Heart right ventricle (tissue), 16 donors: ENCODE data around the gene FAM83F. TPM values are rescaled to one million over a fixed set of nuclear protein-coding genes. Genes with fewer than 3 reads are reported as not detected.

Source experiments
- ATAC-seq, 8 donors: fragments of 200-7000 bp; cut with Tn5 transposase; one replicate each; pipeline ENCODE4 v1.9.1; 2020; ENCODE audit warnings: mild to moderate bottlenecking in 8 of 8, moderate library complexity in 8 of 8, moderate number of reproducible peaks in 1 of 8
- DNase-seq, 2 donors: peaks; one replicate each; pipeline ENCODE4 v3.0.0-alpha.2; 2020
- H3K27ac ChIP-seq, 10 donors: fragments of 200-600 bp; sonication (generic) in 2 of 10; one replicate each; pipeline versions ENCODE4 v1.5.0 to v1.8.0; 2020 to 2022; ENCODE audit warnings: mild to moderate bottlenecking in 3 of 10
- H3K27me3 ChIP-seq, 7 donors: fragments of 200-600 bp; one replicate each; pipeline ENCODE4 v1.8.0; 2021 to 2022; ENCODE audit warnings: mild to moderate bottlenecking in 2 of 7
- H3K36me3 ChIP-seq, 9 donors: fragments of 200-600 bp; sonication (generic) in 1 of 9; one replicate each; pipeline versions ENCODE4 v1.5.0 to v1.8.0; 2020 to 2022; ENCODE audit warnings: mild to moderate bottlenecking in 2 of 9
- H3K4me1 ChIP-seq, 9 donors: fragments of 200-600 bp; sonication (generic) in 1 of 9; one replicate each; pipeline versions ENCODE4 v1.5.0 to v1.8.0; 2020 to 2022; ENCODE audit warnings: mild to moderate bottlenecking in 4 of 9
- H3K4me3 ChIP-seq, 10 donors: fragments of 200-600 bp; sonication (generic) in 2 of 10; one replicate each; pipeline versions ENCODE4 v1.5.0 to v1.8.0; 2020 to 2022; ENCODE audit warnings: mild to moderate bottlenecking in 7 of 10, moderate library complexity in 2 of 10
- H3K9me3 ChIP-seq, 11 donors: fragments of 200-600 bp in 10 of 11; sonication (generic) in 2 of 11; one replicate each; pipeline versions ENCODE4 v1.5.0 to v1.8.0; 2013 to 2022; ENCODE audit warnings: mild to moderate bottlenecking in 2 of 11, control low read depth in 1 of 11, moderate library complexity in 1 of 11
- WGBS, 2 donors: extraction: QIAGEN DNeasy Blood & Tissue Kit; methylation state at CpG; one replicate each; pipeline ENCODE4 v1.1.7; 2013; ENCODE audit warnings: inconsistent platforms in 1 of 2; 5-methylcytosine and 5-hydroxymethylcytosine counted together
- intact Hi-C, 10 donors: fragments of 100-400 bp; cut with DNase I; formaldehyde crosslinking; loops; one replicate each; pipeline versions ENCODE4 v1.11.1 to v1.14.2; 2022
- long read RNA-seq, 3 donors: library from polyadenylated mRNA; unstranded; transcript quantifications; one replicate each; pipeline ENCODE4 v2.0.0, GENCODE V29; 2020 to 2021
- polyA plus RNA-seq, 2 donors: library from polyadenylated mRNA; stranded (reverse); fragments of 200-250 nt; gene quantifications; one replicate each; pipeline ENCODE4 v1.2.3, GENCODE V29; 2013
- total RNA-seq, 10 donors: library from RNA; stranded (reverse); fragmentation: NEBNext Ultra II Directional in 3 of 10; extraction: Animal tissue kit (Norgen Biotek cat#: 25700) in 3 of 10; gene quantifications; one replicate each; pipeline versions ENCODE4 v1.2.1 to v1.2.4, GENCODE V29; 2021 to 2023
- TF ChIP-seq, protein P1 (sequence below), 9 donors: fragments of 200-600 bp; sonication (generic) in 2 of 9; IDR thresholded peaks; one replicate each; pipeline versions ENCODE4 v1.5.0 to v1.8.0; 2021 to 2022; ENCODE audit warnings: antibody characterized with exemption in 9 of 9, mild to moderate bottlenecking in 5 of 9, moderate library complexity in 1 of 9
- donor health status: Arrhythmogenic right ventricular cardiomyopathy.
- donor health status: ischemic (EF 13 %, LVEDD 7.1; RV severe dilation, severe dysfunction).
- donor health status: healthy with polysubstance abuse.
- donor health status: DM: no; HTN: yes; CAD: no.
- donor health status: DM: no; HTN: no; CAD: no.
- donor health status: ischemic (EF 25% LVEDD 6.9; RV normal size, moderate dysfunction).
- donor health status: ischemic (EF 25% LVEDD 5.7; RV mildly dilated, moderate dysfunction).
- donor health status: healthy.
- donor health status: DM: yes; HTN: yes; CAD: no.
- donor health status: Ischemic cardiomyopathy.
- donor health status: ischemic (EF 35%, LVEDD 5.7; RV mildly dilated, moderate dysfunction).
- donor health status: nonischemic (EF 11% LVEDD 7.7; RV severe dilation, severe dysfunction).
- donor health status: DM: yes; HTN: yes; CAD: no.
- donor health status: PGD.
- donor health status: ischemic (EF 29% LVEDD 5.4; RV normal size, mild dysfunction).
- donor health status: nonischemic (EF 23%, LVEDD 6.1; RV moderate dilation, normal function).

Gene FAM83F
- total RNA-seq (1 to 10 TPM; 1.3 to 9.7 (median 3.1) TPM), polyA plus RNA-seq (1 to 10 TPM; 1.1 to 1.2 TPM)
- long read RNA-seq, donor 1, full-length matches to known transcripts, result 22 of 30 reads
- long read RNA-seq, donor 1, partial matches to known transcripts, result 0 of 30 reads
- long read RNA-seq, donor 1, other reads (novel, unspliced or antisense), result 8 of 30 reads
- long read RNA-seq, donor 2, full-length matches to known transcripts, result 11 of 14 reads
- long read RNA-seq, donor 2, partial matches to known transcripts, result 0 of 14 reads
- long read RNA-seq, donor 2, other reads (novel, unspliced or antisense), result 3 of 14 reads
- long read RNA-seq, donor 3, full-length matches to known transcripts, result 1 of 9 reads
- long read RNA-seq, donor 3, partial matches to known transcripts, result 0 of 9 reads
- long read RNA-seq, donor 3, other reads (novel, unspliced or antisense), result 8 of 9 reads

GRCh38 chr22:39994566-39995392 is at the start of gene FAM83F:
Gene FAM83F (plus strand): TSS chr22:39994954. CDS start chr22:39995043, 89 bp downstream.
- DNase-seq (peak in 1 of 2 donors; percentile 25), ATAC-seq (peak in 3 of 8 donors; percentile 21 to 50 (median 30))
- TF ChIP-seq, protein P1, sequence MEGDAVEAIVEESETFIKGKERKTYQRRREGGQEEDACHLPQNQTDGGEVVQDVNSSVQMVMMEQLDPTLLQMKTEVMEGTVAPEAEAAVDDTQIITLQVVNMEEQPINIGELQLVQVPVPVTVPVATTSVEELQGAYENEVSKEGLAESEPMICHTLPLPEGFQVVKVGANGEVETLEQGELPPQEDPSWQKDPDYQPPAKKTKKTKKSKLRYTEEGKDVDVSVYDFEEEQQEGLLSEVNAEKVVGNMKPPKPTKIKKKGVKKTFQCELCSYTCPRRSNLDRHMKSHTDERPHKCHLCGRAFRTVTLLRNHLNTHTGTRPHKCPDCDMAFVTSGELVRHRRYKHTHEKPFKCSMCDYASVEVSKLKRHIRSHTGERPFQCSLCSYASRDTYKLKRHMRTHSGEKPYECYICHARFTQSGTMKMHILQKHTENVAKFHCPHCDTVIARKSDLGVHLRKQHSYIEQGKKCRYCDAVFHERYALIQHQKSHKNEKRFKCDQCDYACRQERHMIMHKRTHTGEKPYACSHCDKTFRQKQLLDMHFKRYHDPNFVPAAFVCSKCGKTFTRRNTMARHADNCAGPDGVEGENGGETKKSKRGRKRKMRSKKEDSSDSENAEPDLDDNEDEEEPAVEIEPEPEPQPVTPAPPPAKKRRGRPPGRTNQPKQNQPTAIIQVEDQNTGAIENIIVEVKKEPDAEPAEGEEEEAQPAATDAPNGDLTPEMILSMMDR (IDR thresholded peaks at IDR 0.05), result no peak
- Histone ChIP-seq H3K36me3 (no peaks in the 10 kb centered on the region), H3K4me1 (peaks cover 0 to 51% (median 21%) of the 10 kb centered on the region in 9 donors), H3K27ac (peak within 1 kb of the TSS in 3 of 10 donors; percentile 26 to 40 (median 36)), H3K9me3 (no peaks in the 10 kb centered on the region), H3K4me3 (peak within 1 kb of the TSS in 9 of 10 donors; percentile 11 to 36 (median 24)), H3K27me3 (peaks cover 0 to 61% (median 36%) of the 10 kb centered on the region in 7 donors)
- intact Hi-C loops, result no loop called here
- WGBS, 2 donors, result 10 to 13% methylated on average over 66 to 114 of the region's 115 CpGs

DNA sequence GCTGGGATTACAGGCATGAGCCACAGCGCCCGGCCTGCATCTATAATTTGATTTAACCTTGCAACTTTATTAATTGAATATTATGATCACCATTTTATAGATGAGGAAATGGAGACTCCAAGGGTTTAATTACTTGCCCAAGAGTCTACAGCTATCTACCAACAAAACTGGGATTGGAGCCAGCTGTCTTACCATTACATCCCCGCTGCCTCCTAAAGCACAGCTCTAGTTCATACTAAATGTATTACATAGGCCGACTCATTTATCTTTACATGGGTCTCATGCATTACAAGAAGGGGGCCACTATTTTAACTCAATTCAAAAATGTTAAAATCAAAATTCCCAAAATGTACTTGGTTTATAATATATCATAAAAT is 48.6 kb upstream of the FAM83F start:
- intact Hi-C loops, result loop anchor here in 1 of 10 donors (10.0 kb wide), 1 partner anchor 69 kb away; no protein-coding TSS in a partner anchor

DNA sequence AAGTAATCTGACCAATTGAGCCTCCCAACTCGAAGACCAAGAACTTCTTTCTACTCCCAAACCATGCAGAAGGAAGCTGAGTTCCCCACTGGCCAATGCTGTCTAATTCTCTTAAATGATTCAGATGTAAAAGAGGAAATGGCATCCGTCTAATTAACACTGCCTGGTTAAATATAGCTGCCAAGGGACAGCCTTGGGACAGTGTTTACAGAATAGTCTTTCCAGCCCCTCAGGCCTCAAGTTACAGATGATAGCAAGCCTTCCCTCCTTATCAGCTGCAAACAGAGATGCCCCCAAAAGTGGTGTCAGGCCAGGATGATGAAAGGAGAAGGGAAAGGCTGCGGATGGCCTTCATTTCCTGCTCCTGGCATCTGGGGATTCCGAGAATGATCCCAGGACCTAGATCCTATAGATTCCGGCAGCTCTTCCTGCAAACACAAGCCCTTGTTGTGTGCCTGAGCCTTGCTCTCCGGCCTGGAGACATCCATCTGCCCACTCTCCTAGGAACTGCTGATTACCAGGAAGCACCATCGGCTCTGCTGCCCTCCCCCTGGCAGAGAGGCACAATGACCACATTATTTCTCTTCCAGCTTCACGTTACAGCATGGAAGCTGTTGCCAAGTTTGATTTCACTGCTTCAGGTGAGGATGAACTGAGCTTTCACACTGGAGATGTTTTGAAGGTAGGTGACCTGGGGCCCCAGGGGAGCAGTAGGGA is 48.1 kb upstream of the FAM83F start:
- no peak overlapping the region for H3K27ac ChIP-seq
- peaks cover 0 to 5% (median 0%) of the 10 kb centered on the region in 7 donors for H3K27me3 ChIP-seq
- H3K4me3 ChIP-seq, result no peak overlapping the region
- DNase-seq (no peak), ATAC-seq (no peak)
- H3K4me1 ChIP-seq, result peaks cover 0 to 18% (median 0%) of the 10 kb centered on the region in 9 donors
- WGBS, 2 donors, result 43 to 44% methylated on average over 8 of the region's 8 CpGs
- no peaks in the 10 kb centered on the region for H3K36me3 ChIP-seq
- intact Hi-C loops, result loop anchor here in 1 of 10 donors (10.0 kb wide), 1 partner anchor 68 kb away; no protein-coding TSS in a partner anchor
- TF ChIP-seq, protein P1 (IDR thresholded peaks at IDR 0.05), result no peak
- no peaks in the 10 kb centered on the region for H3K9me3 ChIP-seq

More for the DNA sequence above, 48.6 kb upstream of the FAM83F start:
- Histone ChIP-seq H3K27me3 (peaks cover 0 to 5% (median 0%) of the 10 kb centered on the region in 7 donors), H3K4me1 (peaks cover 0 to 18% (median 0%) of the 10 kb centered on the region in 9 donors), H3K36me3 (no peaks in the 10 kb centered on the region), H3K4me3 (no peak overlapping the region), H3K27ac (no peak overlapping the region), H3K9me3 (no peaks in the 10 kb centered on the region)
- 89 to 90% methylated on average over 4 of the region's 4 CpGs for WGBS, 2 donors
- DNase-seq, result no peak
- ATAC-seq, result no peak
- TF ChIP-seq, protein P1 (IDR thresholded peaks at IDR 0.05), result no peak
